GM12874 (cell line): ENCODE measurements around the gene MC2R.

Experiments used
- CTCF ChIP-seq: IDR thresholded peaks from 2 replicates; pipeline ENCODE4 v1.5.1; 2011; ENCODE audit warnings: low read depth, mild to moderate bottlenecking, control low read depth, low read length, moderate library complexity; ENCODE audit not compliant: insufficient read depth

Gene MC2R

GRCh38 chr18:13930964-13931363, 15.6 kb upstream of the MC2R start:
- no peak for TF ChIP-seq CTCF

- no peak for TF ChIP-seq CTCF
These were observed 7.9 kb upstream of the MC2R start for GRCh38 chr18:13923221-13923620.

- TF ChIP-seq CTCF: no peak
These were observed 3.6 kb upstream of the MC2R start for GRCh38 chr18:13918898-13919297.

GRCh38 chr18:13917401-13917800, 2.1 kb upstream of the MC2R start:
- TF ChIP-seq CTCF: no peak

- no peak for TF ChIP-seq CTCF
These were observed 1.2 kb upstream of the MC2R start for GRCh38 chr18:13916559-13916958.

- TF ChIP-seq CTCF: no peak
These were observed 677 bp upstream of the MC2R start for GRCh38 chr18:13915995-13916431.

- no peak for TF ChIP-seq CTCF
These were observed 580 bp downstream of the MC2R start for GRCh38 chr18:13914756-13915155.

- TF ChIP-seq CTCF: no peak
These were observed 1.2 kb downstream of the MC2R start for GRCh38 chr18:13914170-13914569.
